MG63 (cell line): ENCODE measurements around the gene PLPP4. TPM values are rescaled to one million over a fixed set of nuclear protein-coding genes. Genes with fewer than 3 reads are reported as not detected.

Source experiments
- DNase-seq: peaks from one replicate; pipeline ENCODE4 v3.0.0-alpha.2; 2020
- H3K27me3 ChIP-seq: fragments of 250-450 bp; sonication (Bioruptor Pico); 2 replicates; pipeline ENCODE4 v1.5.1; 2020; ENCODE audit warnings: mild to moderate bottlenecking, moderate library complexity
- H3K36me3 ChIP-seq: fragments of 250-450 bp; sonication (Bioruptor Pico); 2 replicates; pipeline ENCODE4 v1.5.1; 2020; ENCODE audit warnings: mild to moderate bottlenecking, moderate library complexity
- H3K4me3 ChIP-seq: fragments of 250-450 bp; sonication (Bioruptor Pico); 2 replicates; pipeline ENCODE4 v1.5.1; 2020; ENCODE audit warnings: mild to moderate bottlenecking, moderate library complexity
- H3K9me3 ChIP-seq: fragments of 250-450 bp; sonication (Bioruptor Pico); 2 replicates; pipeline ENCODE4 v1.5.1; 2020; ENCODE audit warnings: mild to moderate bottlenecking, moderate library complexity
- total RNA-seq: library from RNA; depleted of rRNA; stranded (reverse); fragments of >200 nt; shearing (Covaris generic); gene quantifications from 2 replicates; pipeline ENCODE4 v1.2.3, GENCODE V29; 2014; ENCODE audit warnings: low replicate concordance

The PLPP4 gene
- total RNA-seq, 1 experiment from 2014 or later = 3.4 TPM

DNA sequence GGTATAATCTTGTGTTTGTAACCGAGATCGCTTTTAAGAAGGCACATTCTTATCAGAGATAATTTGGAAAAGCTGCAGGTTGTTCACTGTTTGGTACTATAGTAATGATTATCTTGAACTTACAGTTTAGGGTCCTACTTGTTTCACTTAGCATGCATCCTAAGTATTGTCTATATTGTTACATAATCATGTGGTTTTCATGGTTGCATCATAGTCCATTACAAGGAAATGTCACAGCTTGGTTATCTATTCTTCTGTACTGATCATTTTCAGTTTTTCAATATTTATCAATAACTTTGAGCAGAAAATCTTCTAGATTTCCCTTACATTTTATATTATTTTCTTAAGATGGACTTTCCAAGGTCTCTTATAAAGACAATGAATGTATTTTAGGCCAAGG is 116.3 kb downstream of the PLPP4 start:
- no peaks in the 10 kb centered on the region for H3K36me3 ChIP-seq

DNA sequence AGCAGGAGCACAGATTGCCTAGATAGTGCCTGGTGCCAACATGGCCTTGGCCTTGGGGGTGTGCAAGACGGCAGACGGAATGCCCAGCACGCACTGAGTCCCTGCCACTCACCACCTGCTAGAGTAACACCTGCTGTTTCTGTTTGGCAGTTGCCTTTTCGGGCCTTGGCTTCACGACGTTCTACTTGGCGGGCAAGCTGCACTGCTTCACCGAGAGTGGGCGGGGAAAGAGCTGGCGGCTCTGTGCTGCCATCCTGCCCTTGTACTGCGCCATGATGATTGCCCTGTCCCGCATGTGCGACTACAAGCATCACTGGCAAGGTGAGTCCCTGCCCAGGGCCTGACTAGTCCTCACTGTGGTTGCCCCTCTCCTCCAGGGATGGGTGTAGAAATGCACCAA is 118.0 kb downstream of the PLPP4 start:
- DNase-seq = no peak
- H3K9me3 ChIP-seq = no peaks in the 10 kb centered on the region
- no peak overlapping the region for H3K4me3 ChIP-seq
- no peaks in the 10 kb centered on the region for H3K27me3 ChIP-seq
- no peaks in the 10 kb centered on the region for H3K36me3 ChIP-seq

More for the DNA sequence above, 116.3 kb downstream of the PLPP4 start:
- no peak for DNase-seq
- Histone ChIP-seq H3K9me3 (no peaks in the 10 kb centered on the region), H3K27me3 (no peaks in the 10 kb centered on the region), H3K4me3 (no peak overlapping the region)

DNA sequence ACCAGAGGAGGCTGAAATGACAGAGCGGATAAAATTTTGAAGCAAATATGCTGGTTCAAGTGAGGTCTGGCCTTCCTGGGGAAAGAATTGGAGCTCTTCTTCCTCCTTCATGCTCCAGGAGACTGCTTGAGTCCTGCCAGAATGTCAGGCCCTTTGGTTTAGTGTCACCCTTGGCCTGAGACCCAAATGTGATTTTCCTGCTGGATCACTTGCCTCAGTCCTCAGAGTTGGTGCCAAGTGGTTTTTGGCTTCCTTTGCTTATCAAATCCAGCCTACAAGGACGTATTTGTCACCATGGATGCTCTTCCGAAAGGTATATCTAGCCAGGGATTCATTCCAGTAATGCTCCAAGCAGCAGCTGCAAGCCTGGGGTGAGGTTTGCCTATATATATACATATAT is 118.4 kb downstream of the PLPP4 start:
- H3K27me3 ChIP-seq = no peaks in the 10 kb centered on the region
- DNase-seq = no peak

DNA sequence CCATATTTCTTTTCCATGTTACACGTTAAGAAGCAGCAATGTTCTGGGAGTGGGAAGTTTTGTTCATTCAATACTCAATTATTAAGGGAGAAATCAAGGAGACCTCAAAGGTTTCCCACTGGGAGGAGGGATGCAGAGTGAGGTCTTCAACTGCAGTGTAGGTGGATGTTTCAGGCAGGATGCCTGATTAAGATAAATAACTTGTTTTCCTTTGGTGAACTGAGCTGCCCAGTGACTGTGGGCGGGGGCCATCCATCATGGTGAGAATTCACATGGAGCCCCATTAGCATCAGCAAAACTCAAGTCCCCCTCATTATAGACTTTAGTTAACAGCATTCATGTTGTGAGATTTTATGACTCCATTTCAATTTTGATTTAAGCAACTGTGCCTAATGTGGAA is 121.1 kb downstream of the PLPP4 start:
- Histone ChIP-seq H3K4me3 (no peak overlapping the region), H3K9me3 (no peaks in the 10 kb centered on the region), H3K36me3 (no peaks in the 10 kb centered on the region), H3K27me3 (no peaks in the 10 kb centered on the region)
- DNase-seq = no peak

More for the DNA sequence above, 118.4 kb downstream of the PLPP4 start:
- H3K4me3 ChIP-seq = no peak overlapping the region
- no peaks in the 10 kb centered on the region for H3K36me3 ChIP-seq
- no peaks in the 10 kb centered on the region for H3K9me3 ChIP-seq

DNA sequence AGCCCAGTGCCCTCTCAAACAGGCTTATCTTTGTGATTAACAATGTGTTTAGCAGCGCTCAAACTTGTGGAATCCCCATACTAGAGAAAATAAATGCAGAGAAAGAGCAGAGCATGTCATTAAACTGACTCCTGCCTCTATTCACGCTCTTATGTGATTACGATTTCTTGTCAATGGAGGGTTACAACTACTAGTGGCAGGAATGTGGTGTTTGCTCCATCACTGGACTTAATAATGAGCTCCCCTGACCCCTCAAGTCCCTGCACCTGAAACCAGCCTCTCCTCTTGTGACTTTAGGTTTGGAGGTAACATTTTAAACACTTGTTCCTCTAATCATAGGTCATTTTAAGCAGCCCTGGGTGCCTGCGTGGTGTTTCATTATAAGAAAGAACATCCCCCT is 121.9 kb downstream of the PLPP4 start:
- Histone ChIP-seq H3K36me3 (no peaks in the 10 kb centered on the region), H3K9me3 (no peaks in the 10 kb centered on the region), H3K4me3 (no peak overlapping the region), H3K27me3 (no peaks in the 10 kb centered on the region)
- DNase-seq = no peak

DNA sequence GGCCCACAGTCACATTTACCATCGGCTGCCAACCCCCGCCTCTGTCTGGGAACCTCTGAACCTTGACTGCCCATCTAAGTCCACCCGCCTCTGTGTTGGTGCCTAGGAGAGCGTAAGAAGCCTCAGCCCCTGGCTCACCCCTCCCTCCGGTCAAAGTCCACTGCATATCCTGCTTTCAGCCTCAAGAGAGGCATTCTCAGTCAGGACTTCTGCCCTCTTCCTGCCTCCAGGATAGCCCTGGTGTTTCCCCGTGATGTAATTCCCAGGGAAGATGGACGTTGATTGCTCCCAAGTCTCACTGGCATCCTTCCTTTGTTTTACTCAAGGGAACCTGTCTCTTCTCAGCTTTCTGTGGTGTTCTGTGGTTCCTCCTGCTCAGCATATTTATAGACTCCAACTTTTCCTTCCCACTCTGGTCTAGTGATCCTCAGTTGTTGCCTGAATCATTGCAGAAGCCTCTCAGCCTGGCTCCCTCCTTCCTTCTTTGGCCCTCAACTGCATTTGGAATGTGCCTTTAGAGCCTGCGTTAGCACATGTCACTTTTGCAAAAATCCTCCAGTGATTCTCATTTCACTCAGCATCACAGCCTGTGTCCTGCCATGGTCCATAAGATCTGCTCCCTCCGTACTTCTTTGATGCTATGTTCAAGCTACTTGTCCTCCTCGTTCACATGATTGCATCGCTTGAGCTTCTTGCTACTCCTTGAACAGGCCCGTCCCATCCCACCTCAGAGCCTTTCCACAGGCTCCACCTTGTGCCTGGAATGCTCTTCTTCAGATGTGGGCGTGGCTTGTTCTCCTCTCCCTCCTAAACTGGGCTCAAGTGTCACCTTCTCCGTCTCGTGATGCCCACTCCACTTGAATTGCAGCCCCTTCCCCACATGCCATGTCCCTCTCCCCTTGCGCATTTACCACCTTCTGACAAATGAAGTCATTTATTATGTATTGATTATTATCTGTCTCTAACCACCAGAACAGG is 124.2 kb downstream of the PLPP4 start:
- no peaks in the 10 kb centered on the region for H3K9me3 ChIP-seq
- H3K4me3 ChIP-seq = no peak overlapping the region
- H3K36me3 ChIP-seq = no peaks in the 10 kb centered on the region
- DNase-seq = no peak
- H3K27me3 ChIP-seq = no peaks in the 10 kb centered on the region

DNA sequence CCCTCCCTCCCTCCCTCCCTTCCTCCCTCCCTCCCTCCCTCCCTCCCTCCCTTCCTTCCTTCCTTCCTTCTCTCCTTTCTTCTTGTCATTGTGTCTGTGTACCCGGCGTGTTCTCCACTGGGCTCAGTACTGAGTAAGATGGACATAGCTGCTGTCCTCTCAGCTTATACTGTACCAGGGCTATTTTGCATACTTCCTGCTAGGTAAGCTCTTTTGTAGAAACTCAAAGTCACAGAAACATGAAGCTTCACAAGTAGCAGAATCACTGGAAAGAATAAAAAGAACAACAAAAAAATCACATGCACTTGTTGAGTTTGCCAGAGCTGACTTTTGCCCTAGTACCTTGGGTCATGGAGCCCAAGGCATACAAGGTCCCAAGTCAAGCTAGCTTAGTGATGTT is 125.7 kb downstream of the PLPP4 start:
- DNase-seq = no peak
- H3K4me3 ChIP-seq = no peak overlapping the region
- H3K9me3 ChIP-seq = no peaks in the 10 kb centered on the region

DNA sequence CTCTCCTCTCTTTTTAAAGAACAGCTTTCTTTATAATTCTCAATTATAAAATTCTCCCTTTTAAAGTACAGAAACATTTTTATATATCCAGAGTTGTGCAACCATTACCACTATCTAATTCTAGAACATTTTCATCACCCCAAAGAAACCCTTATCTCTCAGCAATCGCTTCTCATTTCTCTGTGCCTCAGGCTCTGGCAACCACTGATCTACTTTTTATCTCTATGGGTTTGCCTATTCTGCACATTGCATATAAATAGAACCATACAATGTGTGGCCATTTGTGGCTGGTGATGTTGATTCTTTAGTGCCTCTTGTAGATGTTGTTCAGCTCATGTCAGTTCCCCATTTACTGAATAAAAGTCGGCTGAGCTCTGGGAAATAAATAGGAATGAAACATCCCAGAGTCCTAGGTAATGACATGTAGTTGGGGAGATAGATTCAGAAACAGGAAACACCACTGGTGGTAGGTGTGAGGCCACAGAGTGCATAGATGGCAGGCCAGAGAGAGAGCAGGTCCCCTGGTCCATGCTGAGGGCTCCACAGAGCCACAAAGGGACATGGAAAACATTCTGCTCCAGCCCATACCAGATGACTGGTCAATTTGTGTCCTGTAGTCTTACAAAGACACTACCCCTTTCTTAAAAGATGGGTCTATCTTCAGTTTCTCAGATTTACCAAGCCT is 126.5 kb downstream of the PLPP4 start:
- Histone ChIP-seq H3K36me3 (no peaks in the 10 kb centered on the region), H3K27me3 (no peaks in the 10 kb centered on the region), H3K9me3 (no peaks in the 10 kb centered on the region), H3K4me3 (no peak overlapping the region)
- DNase-seq = no peak

More for the DNA sequence above, 125.7 kb downstream of the PLPP4 start:
- H3K36me3 ChIP-seq = no peaks in the 10 kb centered on the region
- no peaks in the 10 kb centered on the region for H3K27me3 ChIP-seq

DNA sequence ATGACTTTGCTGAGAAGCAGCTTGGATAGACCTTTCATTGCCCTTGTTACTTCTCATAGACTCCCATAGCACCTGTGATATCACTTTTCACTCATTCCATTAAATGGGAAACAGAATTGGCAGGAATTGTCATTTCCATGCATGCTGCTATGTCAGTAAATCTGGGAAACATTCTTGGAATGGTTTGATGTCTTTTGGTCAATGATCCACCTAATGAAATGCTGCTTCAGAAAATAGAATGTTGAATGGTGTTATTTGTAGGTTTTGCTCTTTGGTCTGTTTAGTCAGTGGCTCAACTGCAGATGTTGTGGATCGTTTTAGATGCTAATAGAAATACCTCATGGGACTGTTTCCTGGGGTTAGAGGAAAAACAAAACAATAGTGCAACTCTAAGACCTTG is 127.8 kb downstream of the PLPP4 start:
- no peak for DNase-seq
- no peaks in the 10 kb centered on the region for H3K27me3 ChIP-seq
- no peaks in the 10 kb centered on the region for H3K36me3 ChIP-seq
- H3K9me3 ChIP-seq = no peaks in the 10 kb centered on the region
- H3K4me3 ChIP-seq = no peak overlapping the region

DNA sequence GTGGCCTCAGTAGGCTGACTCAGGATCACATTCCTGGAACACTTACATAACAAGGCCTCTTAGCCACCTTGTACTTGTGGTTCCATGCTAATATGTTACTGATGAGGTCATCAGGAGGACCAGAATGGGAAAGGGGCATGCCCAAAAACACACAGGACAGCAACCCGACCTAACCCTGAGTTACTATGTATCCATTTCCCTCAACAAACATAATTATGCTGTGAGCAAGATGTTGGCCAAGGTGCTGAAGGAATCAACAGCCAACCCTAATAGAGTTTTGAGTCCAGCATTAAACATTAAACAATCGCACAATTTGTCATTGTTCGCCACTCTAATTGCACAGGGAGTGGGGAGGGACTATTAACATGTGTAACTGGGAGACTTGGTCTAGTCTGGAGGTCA is 129.4 kb downstream of the PLPP4 start:
- H3K4me3 ChIP-seq = no peak overlapping the region
- no peaks in the 10 kb centered on the region for H3K27me3 ChIP-seq
- no peak for DNase-seq
- H3K36me3 ChIP-seq = no peaks in the 10 kb centered on the region
- H3K9me3 ChIP-seq = no peaks in the 10 kb centered on the region

DNA sequence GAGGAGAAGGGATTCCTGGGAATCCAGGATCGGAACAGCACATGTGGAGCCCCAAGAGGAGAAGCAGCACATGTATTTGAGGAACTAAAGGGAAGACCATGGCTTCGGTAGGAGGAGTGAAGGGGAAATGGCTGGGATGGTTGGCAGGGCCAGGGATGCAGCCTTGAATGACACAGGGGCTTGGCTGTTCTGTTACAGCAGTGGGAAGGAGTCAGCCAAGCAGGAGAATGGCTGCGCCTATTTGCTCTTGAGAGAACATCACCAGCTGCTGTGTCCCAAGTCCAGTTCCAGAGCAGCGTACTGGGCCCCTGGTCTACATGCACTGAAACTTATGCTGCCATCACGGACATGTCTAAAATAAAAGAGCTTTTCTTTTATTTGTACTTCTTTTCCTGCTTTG is 130.0 kb downstream of the PLPP4 start:
- no peak for DNase-seq
- no peaks in the 10 kb centered on the region for H3K27me3 ChIP-seq
- H3K4me3 ChIP-seq = no peak overlapping the region
- no peaks in the 10 kb centered on the region for H3K9me3 ChIP-seq
- H3K36me3 ChIP-seq = no peaks in the 10 kb centered on the region

DNA sequence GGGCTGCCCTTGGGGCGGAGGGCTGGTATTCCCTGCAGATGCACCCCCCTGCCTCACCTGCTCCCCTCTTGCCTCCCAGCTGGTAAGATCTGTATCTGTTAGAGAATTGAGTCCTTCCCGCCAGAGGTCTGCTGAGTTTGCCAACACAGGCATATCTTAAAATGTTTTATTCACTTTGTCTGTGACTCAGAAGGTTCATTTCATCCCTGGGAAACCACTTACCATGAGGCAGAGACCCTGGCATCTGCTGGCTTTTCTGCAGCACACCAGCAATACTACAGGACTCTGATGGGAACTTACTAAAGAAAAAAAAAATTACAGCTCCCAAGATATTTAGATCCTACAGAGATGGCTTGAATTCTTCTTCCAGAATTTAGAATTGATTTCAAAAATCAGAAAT is 131.3 kb downstream of the PLPP4 start:
- no peak for DNase-seq
- no peak overlapping the region for H3K4me3 ChIP-seq
- no peaks in the 10 kb centered on the region for H3K36me3 ChIP-seq
- no peaks in the 10 kb centered on the region for H3K9me3 ChIP-seq
- H3K27me3 ChIP-seq = no peaks in the 10 kb centered on the region

DNA sequence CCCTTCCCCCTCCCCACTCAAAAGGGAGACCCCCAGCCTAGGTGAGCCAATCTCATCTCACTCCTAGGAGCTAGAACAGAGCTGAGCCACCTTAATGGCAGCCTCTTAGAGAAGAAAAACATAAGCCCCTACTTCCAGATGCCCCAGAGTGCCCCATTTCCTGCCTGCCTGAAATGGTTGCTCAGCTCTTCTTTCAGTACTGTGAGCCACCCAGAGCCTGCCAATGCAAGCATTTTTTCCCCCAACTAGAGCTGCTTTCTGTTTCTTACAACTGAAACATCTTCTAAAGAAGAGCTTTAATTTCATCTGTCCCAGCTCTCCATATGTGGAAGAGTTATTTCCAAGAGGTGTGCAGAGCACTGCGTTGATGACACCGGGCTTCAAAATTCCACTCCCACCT is 136.7 kb downstream of the PLPP4 start:
- no peak for DNase-seq
- no peaks in the 10 kb centered on the region for H3K36me3 ChIP-seq
- H3K4me3 ChIP-seq = no peak overlapping the region
- H3K9me3 ChIP-seq = no peaks in the 10 kb centered on the region
- H3K27me3 ChIP-seq = no peaks in the 10 kb centered on the region

DNA sequence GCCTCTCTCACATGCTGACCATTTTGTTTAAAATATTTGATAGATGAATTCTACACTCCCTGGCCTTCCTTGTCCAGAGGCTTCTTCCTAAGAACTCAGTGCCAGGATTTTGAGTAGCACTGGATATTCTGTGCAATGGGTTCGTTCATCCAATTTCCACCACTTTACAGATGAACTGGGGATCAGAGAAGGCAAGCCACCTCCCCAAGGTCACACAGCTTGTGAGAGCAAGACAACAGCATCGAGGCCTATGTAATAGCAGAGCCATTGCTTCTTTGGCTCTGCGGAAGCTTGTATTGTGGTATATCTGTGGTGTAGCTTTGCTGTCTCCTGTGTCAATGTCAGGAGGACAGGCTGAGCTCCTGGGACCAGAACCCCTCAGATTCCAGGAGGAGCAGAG is 140.9 kb downstream of the PLPP4 start:
- Histone ChIP-seq H3K4me3 (no peak overlapping the region), H3K36me3 (no peaks in the 10 kb centered on the region), H3K27me3 (no peaks in the 10 kb centered on the region), H3K9me3 (no peaks in the 10 kb centered on the region)
- no peak for DNase-seq

DNA sequence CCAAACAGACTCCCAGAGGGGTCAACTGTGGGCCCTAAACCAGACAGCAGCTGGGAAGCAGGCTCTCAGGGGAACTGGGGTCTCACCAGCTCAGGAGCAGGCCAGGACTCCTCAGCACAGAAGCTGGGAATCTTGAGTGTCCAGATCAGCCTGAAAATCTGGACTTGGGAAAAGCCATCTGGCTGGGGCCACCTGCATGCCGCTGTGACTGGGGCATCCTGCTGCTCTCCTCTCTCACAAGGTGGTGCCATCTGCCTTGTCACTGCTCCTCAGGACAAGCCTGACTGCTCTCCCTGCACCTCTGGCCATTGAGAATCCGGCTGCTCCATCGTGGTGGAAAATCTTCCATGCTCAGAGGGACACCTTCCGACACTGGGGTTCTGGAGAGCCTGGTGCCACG is 141.4 kb downstream of the PLPP4 start:
- H3K4me3 ChIP-seq = no peak overlapping the region
- no peaks in the 10 kb centered on the region for H3K36me3 ChIP-seq
- no peaks in the 10 kb centered on the region for H3K27me3 ChIP-seq
- DNase-seq = no peak
- no peaks in the 10 kb centered on the region for H3K9me3 ChIP-seq

DNA sequence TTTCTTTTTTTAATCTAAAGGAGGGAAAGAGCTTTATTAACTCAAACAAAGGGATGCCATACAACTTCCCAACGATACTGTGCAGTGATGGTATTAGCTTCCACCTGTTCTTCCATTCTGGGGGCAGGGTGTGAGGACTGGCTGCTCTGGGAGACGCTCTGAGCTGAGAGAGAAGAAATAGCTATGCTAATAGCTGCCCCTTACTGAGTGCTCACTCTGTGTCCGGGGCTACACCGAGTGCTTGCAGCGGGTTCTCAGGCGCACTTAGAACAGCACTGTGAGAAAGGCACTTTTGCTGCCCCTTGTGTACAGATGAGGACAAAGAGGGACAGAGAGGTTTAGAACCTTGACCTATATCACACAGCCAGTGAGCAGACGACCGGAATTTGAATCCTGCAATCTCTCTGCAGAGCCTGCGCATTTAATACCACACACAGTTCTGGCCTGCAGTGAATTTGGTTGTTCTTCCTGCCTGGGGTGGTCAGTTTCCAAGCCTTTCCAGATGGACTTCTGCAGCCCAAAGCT is 142.2 kb downstream of the PLPP4 start:
- Histone ChIP-seq H3K4me3 (no peak overlapping the region), H3K36me3 (no peaks in the 10 kb centered on the region), H3K27me3 (no peaks in the 10 kb centered on the region), H3K9me3 (no peaks in the 10 kb centered on the region)
- DNase-seq = no peak

DNA sequence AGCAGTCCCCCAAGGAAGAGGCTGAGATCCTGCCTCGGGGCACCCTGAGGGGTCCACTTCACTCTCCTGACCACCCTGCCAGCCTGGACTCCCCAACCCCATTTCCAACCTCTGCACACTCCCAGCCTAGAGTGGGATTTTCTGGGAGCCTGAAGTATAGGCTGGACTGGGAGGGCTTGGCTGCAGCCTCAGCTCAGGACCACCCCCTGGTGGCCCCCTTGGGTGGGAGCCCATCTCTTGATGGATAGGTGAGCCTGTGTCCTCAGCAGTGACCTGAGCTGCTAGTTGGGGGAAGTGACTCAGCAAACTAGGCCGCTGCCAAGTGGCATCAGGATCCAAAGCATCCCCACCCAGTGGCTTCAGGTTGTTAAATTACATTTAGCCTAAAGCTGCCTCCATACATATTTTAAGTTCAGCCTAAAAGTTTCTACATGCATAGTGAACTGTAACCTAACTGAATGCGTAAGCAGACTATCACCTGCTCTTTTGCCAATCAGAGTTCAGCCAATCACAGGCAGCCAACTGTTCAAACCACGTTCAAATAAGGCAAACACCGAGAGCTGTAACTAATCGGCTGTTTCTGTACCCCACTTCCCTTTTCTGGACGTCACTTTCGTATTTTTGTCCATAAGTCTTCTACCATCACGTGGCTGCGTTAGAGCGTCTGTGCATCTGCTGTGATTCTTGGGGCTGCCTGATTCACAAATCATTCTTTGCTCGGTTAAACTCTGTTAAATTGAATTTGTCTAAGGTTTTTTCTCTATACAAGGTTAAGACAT is 144.0 kb downstream of the PLPP4 start:
- no peaks in the 10 kb centered on the region for H3K27me3 ChIP-seq
- no peak for DNase-seq
- no peaks in the 10 kb centered on the region for H3K36me3 ChIP-seq
- no peak overlapping the region for H3K4me3 ChIP-seq
- H3K9me3 ChIP-seq = no peaks in the 10 kb centered on the region
